Fibroblast of skin of back (primary cell): ENCODE data around the gene SRCIN1.

ENCODE experiments used
- DNase-seq: peaks from one replicate; pipeline ENCODE4 v3.0.0-alpha.2; 2013

Gene SRCIN1

GRCh38 chr17:38578229-38579082 is 27.3 kb downstream of the SRCIN1 start:
- DNase-seq: no peak

GRCh38 chr17:38577645-38578173 is 28.0 kb downstream of the SRCIN1 start:
- no peak for DNase-seq

DNA sequence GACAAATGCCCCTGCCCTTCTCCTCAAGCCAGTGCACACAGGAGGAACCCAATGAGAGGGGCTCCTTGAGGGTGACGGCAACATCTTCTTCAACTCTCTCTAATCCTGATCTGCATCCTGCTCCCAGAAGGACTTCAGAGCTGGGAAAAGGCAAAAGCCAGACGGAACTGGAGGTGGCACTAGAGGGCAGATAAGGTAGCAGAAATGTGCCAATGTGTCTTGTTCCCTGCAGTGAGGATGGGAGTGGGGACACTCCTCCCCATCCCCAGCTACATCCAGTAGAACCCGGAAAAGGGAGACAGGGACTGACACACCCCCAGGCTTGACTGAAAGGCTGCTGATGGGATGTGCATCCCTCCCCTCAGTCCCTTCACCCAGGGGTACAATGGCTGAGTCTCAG is 28.5 kb downstream of the SRCIN1 start:
- DNase-seq: no peak

- DNase-seq: no peak
Measured at GRCh38 chr17:38575781-38576180, 30.0 kb downstream of the SRCIN1 start.

DNA sequence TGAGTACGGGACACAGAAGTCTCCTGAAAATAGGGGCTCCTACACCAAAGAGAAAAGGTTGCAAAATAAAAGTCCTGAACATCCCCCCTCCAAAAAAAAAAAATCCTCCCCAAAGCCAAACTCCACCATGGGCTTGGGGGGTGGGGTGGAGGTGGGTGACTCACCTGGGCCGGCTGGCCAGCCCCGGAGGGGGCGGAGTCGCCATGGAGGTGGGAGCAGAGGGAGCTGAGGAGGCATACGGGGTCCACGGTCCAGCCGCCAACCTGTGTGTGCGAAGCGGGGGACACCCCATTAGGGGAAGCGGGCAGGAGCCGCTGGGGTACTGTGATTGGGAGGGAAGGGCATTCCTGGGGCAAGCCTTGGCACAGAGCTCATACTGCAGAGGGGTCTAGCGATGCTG is 31.0 kb downstream of the SRCIN1 start:
- DNase-seq: no peak

DNA sequence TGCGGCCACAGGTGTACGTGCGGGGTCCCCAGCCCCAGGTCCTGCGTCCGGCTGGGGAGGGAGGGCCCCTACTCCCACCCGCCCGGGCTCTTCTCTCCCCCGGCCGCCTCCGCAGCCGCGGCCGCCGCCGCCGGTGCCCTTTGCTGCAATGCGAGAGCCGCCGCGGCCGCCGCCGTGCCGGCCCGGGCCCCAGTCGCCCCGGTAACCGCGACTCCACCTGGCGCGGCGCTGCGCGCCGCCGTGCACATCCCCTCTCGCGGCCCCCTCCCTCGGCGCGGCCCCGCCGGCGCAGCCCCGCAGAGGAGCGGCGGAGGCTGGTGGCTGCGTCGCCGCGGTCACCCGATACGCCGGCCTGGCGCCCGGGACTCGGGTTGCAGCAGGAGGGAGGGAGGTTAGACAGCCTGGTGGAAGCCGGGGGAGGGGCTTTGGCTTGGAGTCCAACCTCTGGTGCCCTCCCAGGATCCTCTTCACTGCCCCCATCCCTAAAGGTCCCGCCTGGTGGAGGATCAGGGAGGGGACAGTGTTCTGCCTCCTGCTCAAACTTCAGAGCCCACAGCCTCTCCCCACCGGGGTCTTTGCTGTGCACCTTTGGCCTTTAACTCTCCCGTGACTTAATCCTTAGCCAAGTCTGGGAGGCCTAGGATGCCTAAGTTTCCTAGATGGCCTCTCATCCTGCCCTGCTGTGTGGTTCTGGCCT is 32.9 kb downstream of the SRCIN1 start:
- DNase-seq: no peak

DNA sequence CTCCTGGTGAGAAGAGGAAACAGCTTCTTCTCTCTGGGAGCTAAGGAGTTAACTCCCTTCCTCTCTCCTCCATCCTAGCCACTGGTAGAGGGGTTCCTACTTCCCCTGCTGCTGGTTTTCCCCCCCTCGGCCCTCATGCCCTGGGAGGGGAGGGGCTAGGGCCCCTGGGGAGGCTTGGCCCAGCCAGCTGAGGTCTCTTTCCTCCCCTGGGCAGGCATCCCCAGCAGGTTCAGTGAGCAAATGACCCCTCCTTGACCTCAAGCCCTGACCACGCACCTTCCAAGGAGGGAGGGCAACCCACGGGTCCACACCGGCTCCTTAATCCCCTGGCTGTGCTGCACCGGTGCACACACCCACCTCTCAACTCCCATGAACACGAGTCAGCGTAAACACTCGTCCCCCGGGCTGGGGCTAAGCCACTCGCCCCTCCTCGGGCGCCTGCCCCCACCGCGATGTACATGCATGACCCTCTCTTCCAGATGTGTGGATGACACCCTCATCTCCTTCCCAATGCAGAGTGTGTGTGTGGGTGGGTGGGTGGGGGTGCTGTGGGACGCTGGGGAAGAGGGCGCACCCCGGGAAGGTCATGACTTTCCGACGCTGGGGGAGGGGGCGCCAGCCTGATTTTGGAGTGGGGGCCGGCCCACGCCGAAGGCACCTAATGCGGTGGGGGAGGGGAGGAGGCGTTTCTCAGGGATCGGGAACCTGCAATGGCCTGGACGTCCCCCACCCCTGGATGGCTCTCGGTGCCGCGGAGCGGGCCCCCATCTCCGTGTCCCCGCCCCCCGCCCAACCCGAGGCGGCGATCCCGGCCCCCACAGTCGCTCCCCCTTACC is 33.7 kb downstream of the SRCIN1 start:
- no peak for DNase-seq

DNA sequence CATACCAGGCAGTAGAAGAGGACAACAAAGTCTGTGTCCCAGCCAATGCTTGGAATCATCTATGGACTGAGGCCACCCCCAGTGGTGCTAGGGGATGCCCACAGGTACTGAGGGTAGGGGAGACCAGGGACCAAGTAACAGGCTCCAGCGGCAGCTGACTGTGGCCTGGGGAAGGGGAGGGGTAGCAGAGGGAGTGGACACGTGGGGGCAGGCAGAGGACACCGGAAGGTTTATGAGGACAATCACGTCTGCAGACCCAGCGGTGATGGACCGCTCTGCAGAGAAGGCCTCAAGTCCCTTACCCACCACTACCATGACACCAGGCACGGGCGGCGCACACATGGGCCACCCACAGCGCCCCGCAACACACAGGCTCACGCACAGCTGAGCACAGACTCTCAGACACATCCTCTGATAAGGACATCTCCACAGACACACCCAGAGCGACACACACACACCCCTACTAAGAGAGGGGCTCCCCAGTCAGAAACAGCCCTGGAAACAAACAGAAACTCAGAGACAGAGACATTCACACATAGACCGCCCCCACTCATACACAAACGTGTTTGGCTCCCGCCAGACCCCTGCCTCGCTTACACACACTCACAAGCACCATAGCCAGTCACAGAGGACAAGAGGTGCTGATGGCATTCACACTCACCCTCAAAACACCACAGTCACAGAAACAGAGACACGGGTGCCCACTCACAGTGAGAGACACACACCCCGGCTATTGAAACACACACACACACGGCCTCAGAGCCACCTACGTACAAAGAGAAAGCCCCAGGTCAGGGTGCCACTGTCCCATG is 35.8 kb downstream of the SRCIN1 start:
- DNase-seq: no peak

- DNase-seq: no peak
Measured at GRCh38 chr17:38568845-38569510, 36.8 kb downstream of the SRCIN1 start.

DNA sequence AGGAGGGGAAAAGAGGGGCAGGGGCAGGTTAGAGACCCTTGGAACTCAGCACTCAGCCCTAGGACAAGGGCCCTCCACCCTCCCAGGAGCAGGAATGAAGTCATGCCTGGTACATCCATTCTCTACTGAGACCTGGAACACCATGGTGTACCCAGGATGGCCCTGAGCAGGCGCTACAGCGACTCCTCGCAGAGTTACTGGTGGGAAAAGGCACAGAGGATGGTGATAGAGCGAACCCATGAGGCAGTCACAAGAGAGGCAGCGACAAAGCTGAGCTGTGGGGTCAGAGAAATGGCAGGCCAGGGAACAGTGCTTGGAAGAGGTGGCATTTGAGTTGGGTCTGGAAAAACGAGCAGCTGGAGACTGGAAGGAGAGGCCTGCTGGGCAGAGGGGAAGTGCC is 37.5 kb downstream of the SRCIN1 start:
- DNase-seq: no peak

DNA sequence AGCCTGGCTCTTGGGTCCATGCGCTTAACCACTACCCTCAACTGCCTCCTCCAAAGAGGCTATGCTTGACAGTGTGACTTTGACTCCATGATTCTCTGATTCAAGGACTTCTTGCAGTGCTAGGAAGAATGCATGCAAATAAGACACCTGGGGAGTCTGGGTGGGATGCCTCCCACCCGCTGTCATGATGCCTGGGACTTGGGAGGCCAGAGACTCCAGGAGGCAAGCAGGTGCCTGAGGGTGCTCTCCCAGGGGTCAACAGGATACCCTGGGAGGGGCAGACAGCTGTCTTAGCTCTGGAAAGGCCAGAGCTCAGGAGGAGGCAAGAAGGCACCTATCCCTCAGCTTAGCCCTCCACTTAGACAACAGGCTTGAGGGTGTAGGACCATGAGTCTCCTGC is 38.4 kb downstream of the SRCIN1 start:
- DNase-seq: no peak

DNA sequence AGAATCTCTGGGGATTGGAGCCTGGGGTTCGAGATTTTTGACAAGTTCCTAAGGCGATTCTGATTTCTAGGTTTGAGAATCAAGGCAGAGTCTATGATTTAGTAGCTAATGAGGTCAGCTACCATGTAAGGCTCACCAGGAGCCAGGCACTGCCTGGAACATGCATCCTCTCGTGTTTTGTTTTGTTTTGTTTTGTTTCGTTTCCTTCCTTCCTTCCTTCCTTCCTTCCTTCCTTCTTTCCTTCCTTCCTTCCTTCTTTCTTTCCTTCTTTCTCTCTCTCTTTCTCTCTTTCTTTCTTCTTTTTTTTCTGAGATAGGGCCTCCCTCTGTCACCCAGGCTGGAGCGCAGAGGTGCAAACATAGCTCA is 39.1 kb downstream of the SRCIN1 start:
- no peak for DNase-seq

GRCh38 chr17:38565853-38566665 is 39.7 kb downstream of the SRCIN1 start:
- no peak for DNase-seq

DNA sequence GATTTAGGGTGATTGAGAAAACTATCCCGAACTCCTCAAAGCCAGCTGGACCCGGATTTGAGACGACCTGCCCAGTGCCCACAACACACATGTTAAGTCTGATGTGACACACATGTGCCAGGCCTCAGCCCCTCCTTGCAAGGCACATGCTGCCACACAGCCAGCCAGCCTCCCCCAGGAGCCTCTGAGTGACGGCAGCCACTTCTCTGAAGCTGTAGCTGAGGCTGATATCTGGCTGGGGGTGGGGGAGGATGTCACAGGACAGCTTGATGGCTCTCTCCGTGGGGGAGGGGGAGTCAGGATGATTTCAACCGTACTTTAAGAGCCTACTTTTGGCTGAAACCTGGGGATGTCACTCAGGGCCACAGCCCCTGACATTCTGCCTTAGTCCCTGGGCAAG is 40.9 kb downstream of the SRCIN1 start:
- no peak for DNase-seq

- DNase-seq: no peak
Measured at GRCh38 chr17:38564254-38564837, 41.4 kb downstream of the SRCIN1 start.

DNA sequence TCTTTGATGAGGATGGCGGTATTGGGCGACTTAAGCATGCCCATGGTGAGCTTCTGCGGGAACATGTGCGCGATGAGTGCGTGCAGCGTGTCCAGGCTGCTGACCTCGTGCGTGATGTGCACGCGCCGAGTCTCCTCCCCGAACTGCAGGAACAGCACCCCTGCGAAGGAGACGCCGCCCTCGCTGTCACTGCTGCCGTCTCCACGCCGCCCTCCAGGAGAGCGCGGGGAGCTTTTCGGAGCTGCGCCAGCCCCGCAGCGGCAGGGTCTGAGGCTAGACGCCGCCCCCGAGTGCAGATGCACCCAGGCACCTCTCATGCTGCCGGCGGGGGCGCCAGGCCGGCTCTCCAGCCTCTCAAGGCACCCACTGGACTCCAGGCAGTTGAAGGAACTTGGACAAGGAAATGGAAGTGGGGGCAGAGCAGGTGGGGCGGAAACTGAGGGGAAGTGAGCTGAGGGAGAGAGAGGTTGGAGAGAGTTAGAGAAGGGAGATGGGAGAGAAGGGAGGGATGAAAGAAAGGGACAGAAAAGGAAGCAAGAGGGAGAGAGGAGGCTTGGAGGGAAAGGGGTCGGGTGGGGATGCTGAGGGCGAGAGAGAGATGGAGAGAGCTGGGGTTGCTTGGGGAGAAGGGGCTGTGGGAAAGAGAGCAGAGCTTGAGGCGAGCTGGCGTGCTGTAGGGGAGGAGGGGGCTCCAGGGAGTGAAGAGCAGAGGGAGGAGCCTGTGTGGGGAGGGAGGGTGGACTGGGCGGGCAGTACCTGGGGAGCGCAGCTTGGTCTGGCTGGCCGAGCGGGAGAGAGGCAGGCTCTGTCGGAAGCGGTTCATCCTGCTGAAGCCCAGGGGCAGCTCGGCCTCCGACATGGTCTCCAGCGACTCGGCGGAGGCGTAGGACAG is 42.1 kb downstream of the SRCIN1 start:
- DNase-seq: no peak

- no peak for DNase-seq
Measured at GRCh38 chr17:38562903-38563302, 42.8 kb downstream of the SRCIN1 start.

DNA sequence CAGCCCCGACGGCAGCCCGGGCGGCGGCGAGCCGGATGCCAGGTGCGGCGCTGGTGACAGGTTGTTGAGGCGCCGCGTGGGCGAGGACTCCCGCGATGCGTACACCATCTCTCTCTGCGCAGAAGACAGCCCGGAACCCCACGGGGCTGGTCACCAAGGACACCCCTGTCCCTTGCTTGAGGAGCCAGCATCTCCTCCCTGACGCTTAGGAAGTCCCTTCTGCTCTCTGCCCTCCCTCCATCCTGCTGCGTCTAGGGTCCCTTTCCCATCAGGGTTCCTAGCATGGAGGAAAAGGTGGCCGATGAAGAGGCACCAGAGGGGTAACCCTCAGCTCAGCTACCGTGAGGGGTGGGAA is 43.6 kb downstream of the SRCIN1 start:
- DNase-seq: no peak
